Tibial nerve (tissue), 4 donors: ENCODE data around the gene RAB6B.

Experiments
- EP300 ChIP-seq, 2 donors: sonication (generic); formaldehyde crosslinking; IDR thresholded peaks; one replicate each; pipeline ENCODE4 v1.6.1; 2017; ENCODE audit warnings: antibody characterized with exemption in 2 of 2, mild to moderate bottlenecking in 1 of 2
- POLR2A ChIP-seq, 2 donors: fragments of 450-650 bp; IDR thresholded peaks; one replicate each; pipeline ENCODE4 v1.6.1; 2017; ENCODE audit warnings: antibody characterized with exemption in 2 of 2, mild to moderate bottlenecking in 2 of 2, moderate library complexity in 2 of 2
- TF ChIP-seq, protein P1 (sequence below), 5 experiments: fragments of 200-600 bp in 3 of 5; fragments of 450-650 bp in 2 of 5; sonication (generic) in 3 of 5; IDR thresholded peaks; one replicate each; pipeline ENCODE4 v1.5.1; 2016 to 2019; ENCODE audit warnings: antibody characterized with exemption in 5 of 5, mild to moderate bottlenecking in 3 of 5, moderate library complexity in 2 of 5

DNA sequence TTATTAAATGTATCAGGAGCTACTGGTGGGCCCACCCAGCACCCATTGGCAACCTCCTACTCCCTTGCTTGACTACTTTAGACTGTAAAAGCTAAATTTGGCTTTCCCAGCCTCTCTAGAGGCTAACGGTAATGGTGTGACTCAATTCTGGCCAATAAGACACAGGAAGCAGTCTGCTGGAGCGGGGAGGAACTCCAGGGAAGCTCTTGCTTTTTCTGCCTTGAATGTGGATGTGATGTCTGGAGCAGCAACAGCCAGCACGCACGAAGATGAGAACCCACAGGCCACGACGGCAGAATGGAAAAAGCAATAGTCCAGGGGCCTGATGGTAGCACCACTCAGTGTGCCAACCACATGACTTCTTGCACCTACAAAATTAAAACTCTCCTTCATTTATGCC lies 39.9 kb downstream of the RAB6B start:
- no peak for TF ChIP-seq POLR2A (IDR thresholded peaks at IDR 0.05)
- no peak for TF ChIP-seq EP300 (IDR thresholded peaks at IDR 0.05)
- TF ChIP-seq, protein P1, sequence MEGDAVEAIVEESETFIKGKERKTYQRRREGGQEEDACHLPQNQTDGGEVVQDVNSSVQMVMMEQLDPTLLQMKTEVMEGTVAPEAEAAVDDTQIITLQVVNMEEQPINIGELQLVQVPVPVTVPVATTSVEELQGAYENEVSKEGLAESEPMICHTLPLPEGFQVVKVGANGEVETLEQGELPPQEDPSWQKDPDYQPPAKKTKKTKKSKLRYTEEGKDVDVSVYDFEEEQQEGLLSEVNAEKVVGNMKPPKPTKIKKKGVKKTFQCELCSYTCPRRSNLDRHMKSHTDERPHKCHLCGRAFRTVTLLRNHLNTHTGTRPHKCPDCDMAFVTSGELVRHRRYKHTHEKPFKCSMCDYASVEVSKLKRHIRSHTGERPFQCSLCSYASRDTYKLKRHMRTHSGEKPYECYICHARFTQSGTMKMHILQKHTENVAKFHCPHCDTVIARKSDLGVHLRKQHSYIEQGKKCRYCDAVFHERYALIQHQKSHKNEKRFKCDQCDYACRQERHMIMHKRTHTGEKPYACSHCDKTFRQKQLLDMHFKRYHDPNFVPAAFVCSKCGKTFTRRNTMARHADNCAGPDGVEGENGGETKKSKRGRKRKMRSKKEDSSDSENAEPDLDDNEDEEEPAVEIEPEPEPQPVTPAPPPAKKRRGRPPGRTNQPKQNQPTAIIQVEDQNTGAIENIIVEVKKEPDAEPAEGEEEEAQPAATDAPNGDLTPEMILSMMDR (IDR thresholded peaks at IDR 0.05): no peak
